Endodermal cell (in vitro differentiated cells): ENCODE results near the gene ABHD2. TPM values are rescaled to one million over a fixed set of nuclear protein-coding genes. Genes with fewer than 3 reads are reported as not detected.

ENCODE experiments used
- DNase-seq: peaks from one replicate; pipeline ENCODE4 v3.0.0-alpha.2; 2017
- H3K27ac ChIP-seq: 2 replicates; pipeline ENCODE4 v1.5.1; 2013; ENCODE audit warnings: mild to moderate bottlenecking, low read depth, low read length, moderate library complexity
- H3K27me3 ChIP-seq: 2 replicates; pipeline ENCODE4 v1.6.1; 2013; ENCODE audit warnings: mild to moderate bottlenecking, low read length, moderate library complexity; ENCODE audit not compliant: insufficient read depth, control insufficient read depth, poor library complexity, severe bottlenecking
- H3K36me3 ChIP-seq: 2 replicates; pipeline ENCODE4 v1.7.0; 2013; ENCODE audit warnings: mild to moderate bottlenecking, low read length, moderate library complexity; ENCODE audit not compliant: control insufficient read depth, insufficient read depth
- H3K4me1 ChIP-seq: one replicate; pipeline ENCODE4 v1.7.0; 2013; ENCODE audit warnings: low read length; ENCODE audit not compliant: control insufficient read depth, insufficient read depth
- H3K4me3 ChIP-seq: 2 replicates; pipeline ENCODE4 v1.5.1; 2013; ENCODE audit warnings: mild to moderate bottlenecking, low read length, moderate library complexity
- H3K9ac ChIP-seq: 2 replicates; pipeline ENCODE4 v1.6.1; 2013; ENCODE audit warnings: mild to moderate bottlenecking, low read length, moderate library complexity; ENCODE audit not compliant: poor library complexity, severe bottlenecking; ENCODE audit errors: extremely low read depth
- H3K9me3 ChIP-seq: 2 replicates; pipeline ENCODE4 v1.6.1; 2013; ENCODE audit warnings: mild to moderate bottlenecking, low read length, moderate library complexity; ENCODE audit not compliant: control insufficient read depth
- H3K27ac Mint-ChIP-seq: 2 replicates; pipeline ENCODE4 v1.8.0; 2020; ENCODE audit warnings: mixed read lengths
- H3K27me3 Mint-ChIP-seq: 2 replicates; pipeline ENCODE4 v1.8.0; 2021; ENCODE audit warnings: mild to moderate bottlenecking, mixed read lengths; ENCODE audit not compliant: insufficient read depth
- H3K36me3 Mint-ChIP-seq: 2 replicates; pipeline ENCODE4 v1.8.0; 2020; ENCODE audit warnings: low read depth, mixed read lengths
- H3K4me1 Mint-ChIP-seq: 2 replicates; pipeline ENCODE4 v1.8.0; 2020; ENCODE audit warnings: mixed read lengths
- H3K4me3 Mint-ChIP-seq: 2 replicates; pipeline ENCODE4 v1.8.0; 2020; ENCODE audit warnings: mild to moderate bottlenecking, moderate library complexity, mixed read lengths
- H3K9me3 Mint-ChIP-seq: 2 replicates; pipeline ENCODE4 v1.8.0; 2020; ENCODE audit warnings: mild to moderate bottlenecking, mixed read lengths
- CTCF ChIP-seq: fragments of 200-600 bp; sonication (generic); conservative IDR thresholded peaks from 2 replicates; pipeline ENCODE4 v1.5.0; 2021; ENCODE audit warnings: antibody characterized with exemption, mild to moderate bottlenecking
- WGBS, 2 experiments: methylation state at CpG; one replicate each; pipeline versions ENCODE4 v1.1.5 to v1.1.7; 2013; ENCODE audit warnings: missing lambda C conversion rate in 2 of 2, mixed read lengths in 1 of 2; ENCODE audit not compliant: insufficient coverage in 1 of 2, insufficient read length in 1 of 2; 5-methylcytosine and 5-hydroxymethylcytosine counted together
- total RNA-seq, 2 donors: library from RNA; stranded (reverse); fragmentation: NEBNext Ultra II Directional in 1 of 2; extraction: Animal tissue kit (Norgen Biotek cat#: 25700) in 1 of 2; gene quantifications; 2 replicates in 1 of 2; 3 replicates in 1 of 2; pipeline ENCODE4 v1.2.1, GENCODE V29; 2021

ABHD2 gene
- total RNA-seq, 2 donors from 2014 or later = 24.1 to 26.0 TPM

GRCh38 chr15:89197503-89197971, 109.3 kb downstream of the ABHD2 start:
- H3K9me3 Mint-ChIP-seq = no peaks in the 10 kb centered on the region
- Histone ChIP-seq H3K9me3 (no peaks in the 10 kb centered on the region), H3K4me3 (peak overlapping the region; percentile 68), H3K27me3 (no peaks in the 10 kb centered on the region), H3K9ac (peak overlapping the region; percentile 13), H3K27ac (peak overlapping the region; percentile 94), H3K36me3 (peaks cover 14% of the 10 kb centered on the region), H3K4me1 (peaks cover 28% of the 10 kb centered on the region)
- 13 to 24% methylated on average over 3 to 4 of the region's 4 CpGs for WGBS, 2 experiments
- TF ChIP-seq CTCF = no peak
- peaks cover 52% of the 10 kb centered on the region for H3K4me1 Mint-ChIP-seq
- DNase-seq = peak; percentile 81
- no peak overlapping the region for H3K4me3 Mint-ChIP-seq
- H3K27ac Mint-ChIP-seq = no peak overlapping the region
- H3K36me3 Mint-ChIP-seq = peaks cover 6% of the 10 kb centered on the region
- H3K27me3 Mint-ChIP-seq = no peaks in the 10 kb centered on the region

DNA sequence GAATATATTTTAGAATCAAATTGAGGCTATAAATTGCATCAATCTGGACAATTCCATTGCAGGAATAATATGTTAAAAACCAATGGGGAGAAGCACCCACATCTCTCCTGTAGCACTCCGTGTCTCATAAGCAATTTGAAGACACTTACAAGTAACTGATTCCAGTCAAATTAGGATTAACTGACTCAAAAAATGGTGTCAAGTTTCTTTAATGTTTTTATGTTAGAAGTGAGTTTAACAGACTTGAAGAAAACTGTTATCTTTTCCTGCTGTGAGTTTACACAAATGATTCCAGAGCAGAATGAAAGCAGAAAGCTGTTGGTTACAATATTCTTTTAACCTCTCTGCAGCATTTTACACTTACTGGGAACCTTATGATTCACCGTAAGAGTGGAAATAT, 109.9 kb downstream of the ABHD2 start:
- H3K27me3 ChIP-seq = no peaks in the 10 kb centered on the region
- Mint-ChIP-seq H3K4me1 (peaks cover 52% of the 10 kb centered on the region), H3K27me3 (no peaks in the 10 kb centered on the region), H3K36me3 (peaks cover 5% of the 10 kb centered on the region), H3K27ac (no peak overlapping the region), H3K4me3 (no peak overlapping the region), H3K9me3 (no peaks in the 10 kb centered on the region)
- H3K9me3 ChIP-seq = no peaks in the 10 kb centered on the region
- peak overlapping the region; percentile 13 for H3K9ac ChIP-seq
- DNase-seq = no peak
- H3K27ac ChIP-seq = peak overlapping the region; percentile 94
- peaks cover 12% of the 10 kb centered on the region for H3K36me3 ChIP-seq
- no peak for TF ChIP-seq CTCF
- 70 to 80% methylated on average over 2 of the region's 2 CpGs for WGBS, 2 experiments
- H3K4me1 ChIP-seq = peaks cover 28% of the 10 kb centered on the region
- peak overlapping the region; percentile 68 for H3K4me3 ChIP-seq

- H3K4me1 Mint-ChIP-seq = peaks cover 52% of the 10 kb centered on the region
- peak overlapping the region; percentile 94 for H3K27ac ChIP-seq
These were observed 110.7 kb downstream of the ABHD2 start for GRCh38 chr15:89198934-89199333.

More at GRCh38 chr15:89198934-89199333, 110.7 kb downstream of the ABHD2 start:
- no peaks in the 10 kb centered on the region for H3K9me3 ChIP-seq
- Mint-ChIP-seq H3K36me3 (peaks cover 4% of the 10 kb centered on the region), H3K27me3 (no peaks in the 10 kb centered on the region), H3K9me3 (no peaks in the 10 kb centered on the region), H3K4me3 (no peak overlapping the region), H3K27ac (peak overlapping the region; percentile 85)
- 76 to 89% methylated on average over 2 to 3 of the region's 3 CpGs for WGBS, 2 experiments
- TF ChIP-seq CTCF = no peak
- peaks cover 8% of the 10 kb centered on the region for H3K36me3 ChIP-seq
- no peak overlapping the region for H3K9ac ChIP-seq
- H3K27me3 ChIP-seq = no peaks in the 10 kb centered on the region
- DNase-seq = no peak
- peaks cover 28% of the 10 kb centered on the region for H3K4me1 ChIP-seq
- H3K4me3 ChIP-seq = peak overlapping the region; percentile 68
